Cardiac muscle cell (in vitro differentiated cells and primary cell): Measurements from ENCODE around the gene SLC2A5. TPM values are rescaled to one million over a fixed set of nuclear protein-coding genes. Genes with fewer than 3 reads are reported as not detected.

ENCODE experiments used
- DNase-seq, 2 donors: peaks; one replicate each; pipeline versions ENCODE4 v3.0.0 to v3.0.0-alpha.2; 2010 to 2017; ENCODE audit warnings: low read depth in 1 of 2, low spot score in 1 of 2
- H3K27ac ChIP-seq: fragments of 200-600 bp; sonication (generic); 2 replicates; pipeline ENCODE4 v1.5.1; 2016
- H3K27me3 ChIP-seq: fragments of 200-600 bp; sonication (generic); 2 replicates; pipeline ENCODE4 v1.6.0; 2016; ENCODE audit warnings: control low read depth
- H3K36me3 ChIP-seq: fragments of 200-600 bp; sonication (generic); 2 replicates; pipeline ENCODE4 v1.5.1; 2016; ENCODE audit warnings: control low read depth
- H3K4me1 ChIP-seq: fragments of 200-600 bp; sonication (generic); 2 replicates; pipeline ENCODE4 v1.8.1; 2017; ENCODE audit warnings: low read depth, mild to moderate bottlenecking, mixed run types
- H3K4me3 ChIP-seq: fragments of 200-600 bp; sonication (generic); 2 replicates; pipeline ENCODE4 v1.5.1; 2016; ENCODE audit warnings: mild to moderate bottlenecking
- H3K9me3 ChIP-seq: fragments of 200-600 bp; sonication (generic); 2 replicates; pipeline ENCODE4 v1.5.1; 2017; ENCODE audit warnings: low read depth, mild to moderate bottlenecking, control low read depth
- polyA plus RNA-seq: library from polyadenylated mRNA; unstranded; fragments of >200 nt; fragmentation: Nextera tagmentation; extraction: Ambion mirVana; gene quantifications from 2 replicates; pipeline ENCODE4 v1.2.1, GENCODE V29; 2016
- total RNA-seq: library from RNA; depleted of rRNA; stranded (reverse); fragments of >200 nt; gene quantifications from 2 replicates; pipeline ENCODE4 v1.2.3, GENCODE V29; 2016
- TF ChIP-seq, protein P1 (sequence below): IDR thresholded peaks from 2 replicates; pipeline ENCODE4 v1.5.1; 2012; ENCODE audit warnings: low read depth, mild to moderate bottlenecking, low read length

Gene SLC2A5
- total and polyA plus RNA-seq, 2 experiments from 2014 or later = not detected

DNA sequence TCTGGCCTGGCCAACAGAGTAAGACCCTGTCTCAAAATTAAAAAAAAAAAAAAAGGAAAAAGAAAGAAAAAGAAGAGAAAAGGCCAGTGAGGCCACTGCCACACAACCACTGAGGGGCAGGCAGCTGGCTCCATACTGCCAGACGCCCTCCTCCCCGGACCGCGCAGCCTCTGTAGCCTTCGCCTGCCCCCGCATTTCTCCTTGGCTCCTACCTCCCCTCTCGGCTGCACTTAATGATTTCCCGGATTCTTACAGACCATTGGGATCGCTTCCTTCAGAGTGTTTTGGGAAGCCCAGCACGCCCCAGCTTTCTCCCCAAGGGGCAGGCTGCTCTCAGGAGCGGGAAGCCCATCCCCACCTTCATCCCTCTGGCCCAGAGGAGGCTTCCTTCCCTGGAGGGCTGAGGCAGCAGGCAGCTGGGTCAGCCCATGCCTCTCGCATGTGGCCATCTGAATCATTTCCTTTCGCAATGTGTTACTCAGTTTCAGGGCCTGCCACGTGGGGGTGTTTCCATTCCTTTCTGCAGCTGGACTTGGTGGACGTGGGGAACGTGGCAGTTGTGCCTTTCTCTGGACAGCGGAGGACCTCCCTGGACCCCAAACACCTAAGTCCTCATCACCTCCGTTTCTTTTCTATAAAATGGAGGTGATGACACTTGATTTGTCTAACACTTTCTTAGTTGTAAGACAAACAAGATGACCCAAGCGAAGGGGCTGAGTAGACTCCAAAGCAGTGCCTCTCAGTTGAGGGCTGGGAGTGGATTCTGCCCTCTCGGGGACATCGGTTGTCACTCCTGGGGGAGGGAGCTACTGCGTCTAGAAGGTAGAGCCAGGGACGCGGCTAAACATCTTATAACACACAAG is 2.3 kb downstream of the SLC2A5 start:
- DNase-seq = peak in 1 of 2 donors; percentile 88
- H3K27ac ChIP-seq = no peak overlapping the region
- H3K4me1 ChIP-seq = peaks cover 13% of the 10 kb centered on the region
- no peaks in the 10 kb centered on the region for H3K27me3 ChIP-seq
- H3K9me3 ChIP-seq = no peaks in the 10 kb centered on the region
- H3K36me3 ChIP-seq = no peaks in the 10 kb centered on the region
- H3K4me3 ChIP-seq = no peak overlapping the region
- TF ChIP-seq, protein P1, sequence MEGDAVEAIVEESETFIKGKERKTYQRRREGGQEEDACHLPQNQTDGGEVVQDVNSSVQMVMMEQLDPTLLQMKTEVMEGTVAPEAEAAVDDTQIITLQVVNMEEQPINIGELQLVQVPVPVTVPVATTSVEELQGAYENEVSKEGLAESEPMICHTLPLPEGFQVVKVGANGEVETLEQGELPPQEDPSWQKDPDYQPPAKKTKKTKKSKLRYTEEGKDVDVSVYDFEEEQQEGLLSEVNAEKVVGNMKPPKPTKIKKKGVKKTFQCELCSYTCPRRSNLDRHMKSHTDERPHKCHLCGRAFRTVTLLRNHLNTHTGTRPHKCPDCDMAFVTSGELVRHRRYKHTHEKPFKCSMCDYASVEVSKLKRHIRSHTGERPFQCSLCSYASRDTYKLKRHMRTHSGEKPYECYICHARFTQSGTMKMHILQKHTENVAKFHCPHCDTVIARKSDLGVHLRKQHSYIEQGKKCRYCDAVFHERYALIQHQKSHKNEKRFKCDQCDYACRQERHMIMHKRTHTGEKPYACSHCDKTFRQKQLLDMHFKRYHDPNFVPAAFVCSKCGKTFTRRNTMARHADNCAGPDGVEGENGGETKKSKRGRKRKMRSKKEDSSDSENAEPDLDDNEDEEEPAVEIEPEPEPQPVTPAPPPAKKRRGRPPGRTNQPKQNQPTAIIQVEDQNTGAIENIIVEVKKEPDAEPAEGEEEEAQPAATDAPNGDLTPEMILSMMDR = peak; percentile 22

DNA sequence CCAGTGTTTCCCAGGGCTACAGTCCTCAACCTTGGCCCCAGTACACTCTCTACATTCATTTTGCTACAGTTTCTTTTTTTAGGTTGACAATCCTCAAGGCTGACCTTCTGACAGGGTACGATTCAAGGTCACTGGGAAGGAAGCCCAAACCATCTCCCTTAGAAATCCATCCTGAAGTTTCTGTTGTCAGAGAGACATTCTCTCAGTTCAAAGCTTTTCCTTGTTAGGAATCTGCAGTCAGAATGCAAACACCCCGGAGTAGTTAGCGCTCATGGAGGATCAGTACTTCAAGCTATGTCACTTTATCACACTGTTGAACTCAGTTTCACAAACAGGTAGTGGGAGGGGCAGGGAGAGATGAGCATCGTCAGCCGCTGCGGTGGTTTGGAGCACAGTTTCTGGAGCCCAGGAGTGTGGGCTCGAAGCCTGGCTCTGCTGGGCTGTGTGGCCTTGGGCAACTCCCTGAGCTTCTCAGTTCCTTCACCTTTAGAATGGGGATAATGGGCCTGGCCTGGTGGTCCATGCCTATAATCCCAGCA is 4.2 kb downstream of the SLC2A5 start:
- TF ChIP-seq, protein P1 = no peak
- H3K36me3 ChIP-seq = no peaks in the 10 kb centered on the region
- DNase-seq = peak in 1 of 2 donors; percentile 18
- no peak overlapping the region for H3K4me3 ChIP-seq
- peak overlapping the region; percentile 2 for H3K27ac ChIP-seq
- peaks cover 13% of the 10 kb centered on the region for H3K4me1 ChIP-seq
- H3K27me3 ChIP-seq = no peaks in the 10 kb centered on the region
- H3K9me3 ChIP-seq = no peaks in the 10 kb centered on the region

DNA sequence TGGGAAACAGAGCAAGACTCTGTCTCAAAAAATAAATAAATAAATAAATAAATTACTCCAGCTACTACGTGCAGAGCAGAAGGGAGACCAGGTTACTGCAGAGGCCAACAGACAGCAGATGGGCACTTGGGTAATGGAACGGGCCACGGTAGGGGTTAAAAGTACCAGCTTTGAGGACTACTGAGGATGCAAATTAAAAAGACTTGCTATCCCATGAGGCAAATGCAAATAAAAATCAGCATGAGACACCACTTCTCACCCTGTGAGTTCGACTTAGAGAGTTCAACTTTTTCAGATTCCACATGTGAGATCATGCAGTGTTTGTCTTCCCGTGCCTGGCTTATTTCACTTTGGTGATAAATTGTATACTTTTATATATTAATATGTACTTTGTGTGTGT is 6.6 kb downstream of the SLC2A5 start:
- H3K4me3 ChIP-seq = no peak overlapping the region
- H3K4me1 ChIP-seq = peaks cover 13% of the 10 kb centered on the region
- TF ChIP-seq, protein P1 = no peak
- H3K36me3 ChIP-seq = no peaks in the 10 kb centered on the region
- no peaks in the 10 kb centered on the region for H3K27me3 ChIP-seq
- H3K9me3 ChIP-seq = no peaks in the 10 kb centered on the region
- H3K27ac ChIP-seq = no peak overlapping the region
- no peak for DNase-seq

DNA sequence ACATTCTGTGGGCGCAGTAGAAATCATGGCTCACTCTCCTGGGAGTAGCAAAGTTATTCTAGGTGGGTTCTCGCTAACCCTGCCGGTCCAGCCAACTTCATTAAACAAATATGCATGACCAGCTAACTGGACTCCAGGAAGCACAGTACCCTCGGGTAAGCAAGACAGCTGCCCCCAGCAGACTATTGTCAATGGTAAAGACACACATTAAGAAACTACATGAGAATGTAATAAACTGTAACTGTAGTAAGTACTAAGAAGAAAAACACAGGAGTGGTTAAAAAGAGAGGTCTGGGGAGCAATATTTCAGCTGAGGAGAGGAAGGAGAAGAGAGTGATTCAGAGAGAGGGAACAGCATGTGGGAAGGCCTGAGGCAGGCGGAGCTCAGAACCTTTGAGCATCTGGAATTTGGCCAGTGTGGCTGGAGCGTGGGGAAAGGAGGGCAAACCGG is 7.4 kb downstream of the SLC2A5 start:
- H3K27ac ChIP-seq = no peak overlapping the region
- TF ChIP-seq, protein P1 = no peak
- no peak overlapping the region for H3K4me3 ChIP-seq
- H3K36me3 ChIP-seq = no peaks in the 10 kb centered on the region
- no peaks in the 10 kb centered on the region for H3K9me3 ChIP-seq
- DNase-seq = peak in 1 of 2 donors; percentile 20
- H3K27me3 ChIP-seq = no peaks in the 10 kb centered on the region
- peaks cover 13% of the 10 kb centered on the region for H3K4me1 ChIP-seq

DNA sequence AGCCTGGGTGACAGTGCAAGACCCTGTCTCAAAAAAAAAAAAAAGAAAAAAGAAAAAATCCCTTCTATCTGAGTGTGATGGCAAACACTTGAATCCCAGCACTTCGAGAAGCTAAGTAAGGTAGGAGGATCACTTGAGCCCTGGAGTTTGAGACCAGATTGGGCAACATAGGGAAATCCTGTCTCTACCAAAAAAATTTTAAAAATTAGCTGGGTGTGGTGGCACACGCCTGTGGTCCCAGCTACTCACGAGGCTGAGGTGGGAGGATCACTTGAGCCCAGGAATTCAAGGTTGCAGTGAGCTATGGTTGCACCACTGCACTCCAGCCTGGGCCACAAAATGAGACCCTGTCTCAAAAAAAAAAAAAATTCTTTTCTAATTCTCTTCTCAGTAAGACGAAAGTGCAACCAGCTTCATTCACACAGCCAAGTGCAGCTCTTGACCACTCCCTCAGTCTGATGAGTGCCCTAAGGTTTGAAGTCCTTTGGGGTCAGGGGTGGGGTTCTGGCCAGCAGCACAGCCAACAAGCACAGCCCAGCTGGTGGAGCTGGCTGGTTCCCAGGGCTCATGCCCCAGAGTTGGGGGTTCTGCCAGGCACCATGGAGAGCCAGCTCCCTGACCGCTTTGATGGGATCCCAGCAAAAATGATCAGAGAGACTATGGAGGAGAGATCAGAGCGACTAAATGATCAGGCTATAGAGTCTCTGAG is 8.0 kb downstream of the SLC2A5 start:
- Histone ChIP-seq H3K9me3 (no peaks in the 10 kb centered on the region), H3K27me3 (no peaks in the 10 kb centered on the region), H3K4me3 (no peak overlapping the region), H3K36me3 (no peaks in the 10 kb centered on the region), H3K27ac (no peak overlapping the region), H3K4me1 (peaks cover 13% of the 10 kb centered on the region)
- DNase-seq = no peak
- TF ChIP-seq, protein P1 = no peak
